Adrenal gland (tissue), 12 donors: ENCODE measurements around the gene NHERF2. TPM values are rescaled to one million over a fixed set of nuclear protein-coding genes. Genes with fewer than 3 reads are reported as not detected.

Experiments used
- DNase-seq, 7 donors: peaks; one replicate each; pipeline ENCODE4 v3.0.0-alpha.2; 2019 to 2020
- H3K27ac ChIP-seq, 5 donors: fragments of 200-600 bp; sonication (generic) in 4 of 5; 1 replicate in 3 of 5; 2 replicates in 2 of 5; pipeline versions ENCODE4 v1.5.1 to v1.8.0; 2016 to 2020; ENCODE audit warnings: mild to moderate bottlenecking in 1 of 5
- H3K27me3 ChIP-seq: fragments of 200-600 bp; 2 replicates; pipeline ENCODE4 v1.8.0; 2021
- H3K36me3 ChIP-seq, 2 donors: fragments of 200-600 bp; replicated peaks in 1 of 2; 1 replicate in 1 of 2; 2 replicates in 1 of 2; pipeline versions ENCODE4 v1.5.1 to v1.8.0; 2018 to 2022
- H3K4me1 ChIP-seq, 2 donors: fragments of 200-600 bp; replicated peaks in 1 of 2; 1 replicate in 1 of 2; 2 replicates in 1 of 2; pipeline versions ENCODE4 v1.5.1 to v1.8.0; 2018 to 2021
- H3K4me3 ChIP-seq, 4 donors: fragments of 200-600 bp; sonication (generic) in 3 of 4; one replicate each; pipeline ENCODE4 v1.5.1; 2016 to 2018
- H3K9me3 ChIP-seq, 3 donors: fragments of 200-600 bp; sonication (generic) in 1 of 3; replicated peaks in 1 of 3; 1 replicate in 2 of 3; 2 replicates in 1 of 3; pipeline versions ENCODE4 v1.5.1 to v1.8.0; 2016 to 2021
- POLR2A ChIP-seq, 2 donors: fragments of 450-650 bp; IDR thresholded peaks; one replicate each; pipeline ENCODE4 v1.6.1; 2017; ENCODE audit warnings: antibody characterized with exemption in 2 of 2, mild to moderate bottlenecking in 2 of 2, moderate library complexity in 1 of 2
- WGBS, 4 donors: extraction: QIAGEN DNeasy Blood & Tissue Kit in 2 of 4; methylation state at CpG; one replicate each; pipeline versions ENCODE4 v1.1.5 to v1.1.7; 2013 to 2017; 5-methylcytosine and 5-hydroxymethylcytosine counted together
- intact Hi-C, 2 donors: fragments of 100-400 bp; cut with DNase I; formaldehyde crosslinking; loops; one replicate each; pipeline versions ENCODE4 v1.14.1 to v1.15.0; 2022 to 2023
- polyA plus RNA-seq, 3 donors: library from polyadenylated mRNA; stranded (reverse); fragments of 200-250 nt in 2 of 3; fragments of 350-450 nt in 1 of 3; fragmentation: Illumina TruSeq in 1 of 3; extraction: RNeasy Lipid Tissue Mini Kit (QIAGEN cat#74804) in 1 of 3; gene quantifications; one replicate each; pipeline ENCODE4 v1.2.3, GENCODE V29; 2013 to 2014
- total RNA-seq, 9 donors: library from RNA; depleted of rRNA in 4 of 9; stranded (reverse); fragments of >200 nt in 4 of 9; fragments of 120-200 nt in 1 of 9; fragmentation: NEBNext Ultra II Directional in 1 of 9; extraction: Animal tissue kit (Norgen Biotek cat#: 25700) in 1 of 9; gene quantifications; one replicate each; pipeline versions ENCODE4 v1.1.0 to v1.2.4, GENCODE V29; 2013 to 2023
- TF ChIP-seq, protein P1 (sequence below), 6 experiments: fragments of 450-650 bp in 4 of 6; fragments of 200-600 bp in 2 of 6; sonication (generic) in 1 of 6; IDR thresholded peaks; 1 replicate in 5 of 6; 2 replicates in 1 of 6; pipeline versions ENCODE4 v1.5.1 to v1.8.0; 2016 to 2021; ENCODE audit warnings: antibody characterized with exemption in 6 of 6, mild to moderate bottlenecking in 2 of 6, moderate library complexity in 1 of 6
- donor health status: healthy with polysubstance abuse.
- donor health status: Bipolar disorder and iron deficiency.
- donor health status: DM: yes; HTN: yes; CAD: no.
- donor health status: DM: no; HTN: no; CAD: no.
- donor health status: DM: no; HTN: no; CAD: no.
- donor health status: DM: yes; HTN: yes; CAD: no.

Gene NHERF2
- total and polyA plus RNA-seq, 12 donors, result 12.5 to 263 (median 67.7) TPM

DNA sequence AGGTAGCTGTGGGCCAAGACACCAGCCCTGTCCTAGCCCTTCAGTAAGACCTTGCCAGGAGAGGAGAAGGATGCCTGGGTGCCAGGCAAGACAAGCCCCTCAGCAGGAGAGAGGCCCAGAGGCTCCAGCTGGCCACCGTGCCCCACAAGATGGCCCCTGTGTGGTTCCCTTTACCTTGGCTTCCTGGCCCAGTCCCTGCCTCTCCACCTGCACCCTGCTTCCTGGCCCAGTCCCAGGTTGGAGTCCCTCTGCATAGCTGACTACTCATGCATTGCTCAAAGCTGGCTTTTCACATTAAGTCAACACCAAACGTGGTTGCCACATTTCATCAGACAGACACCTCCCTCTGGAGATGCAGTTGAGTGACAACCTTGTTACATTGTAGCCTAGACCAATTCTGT, 33.0 kb upstream of the NHERF2 start:
- Histone ChIP-seq H3K27ac (no peak overlapping the region), H3K9me3 (no peaks in the 10 kb centered on the region), H3K4me3 (no peak overlapping the region), H3K4me1 (peaks cover 4 to 42% of the 10 kb centered on the region in 2 donors), H3K27me3 (peaks cover 22% of the 10 kb centered on the region), H3K36me3 (peaks cover 0 to 9% of the 10 kb centered on the region in 2 donors)
- no peak for DNase-seq
- WGBS, 4 donors, result 50 to 69% (median 65%) methylated on average over 1 to 2 of the region's 2 CpGs
- intact Hi-C loops, result no loop called here
- TF ChIP-seq, protein P1, sequence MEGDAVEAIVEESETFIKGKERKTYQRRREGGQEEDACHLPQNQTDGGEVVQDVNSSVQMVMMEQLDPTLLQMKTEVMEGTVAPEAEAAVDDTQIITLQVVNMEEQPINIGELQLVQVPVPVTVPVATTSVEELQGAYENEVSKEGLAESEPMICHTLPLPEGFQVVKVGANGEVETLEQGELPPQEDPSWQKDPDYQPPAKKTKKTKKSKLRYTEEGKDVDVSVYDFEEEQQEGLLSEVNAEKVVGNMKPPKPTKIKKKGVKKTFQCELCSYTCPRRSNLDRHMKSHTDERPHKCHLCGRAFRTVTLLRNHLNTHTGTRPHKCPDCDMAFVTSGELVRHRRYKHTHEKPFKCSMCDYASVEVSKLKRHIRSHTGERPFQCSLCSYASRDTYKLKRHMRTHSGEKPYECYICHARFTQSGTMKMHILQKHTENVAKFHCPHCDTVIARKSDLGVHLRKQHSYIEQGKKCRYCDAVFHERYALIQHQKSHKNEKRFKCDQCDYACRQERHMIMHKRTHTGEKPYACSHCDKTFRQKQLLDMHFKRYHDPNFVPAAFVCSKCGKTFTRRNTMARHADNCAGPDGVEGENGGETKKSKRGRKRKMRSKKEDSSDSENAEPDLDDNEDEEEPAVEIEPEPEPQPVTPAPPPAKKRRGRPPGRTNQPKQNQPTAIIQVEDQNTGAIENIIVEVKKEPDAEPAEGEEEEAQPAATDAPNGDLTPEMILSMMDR (IDR thresholded peaks at IDR 0.05), result no peak
- TF ChIP-seq POLR2A (IDR thresholded peaks at IDR 0.05), result no peak

DNA sequence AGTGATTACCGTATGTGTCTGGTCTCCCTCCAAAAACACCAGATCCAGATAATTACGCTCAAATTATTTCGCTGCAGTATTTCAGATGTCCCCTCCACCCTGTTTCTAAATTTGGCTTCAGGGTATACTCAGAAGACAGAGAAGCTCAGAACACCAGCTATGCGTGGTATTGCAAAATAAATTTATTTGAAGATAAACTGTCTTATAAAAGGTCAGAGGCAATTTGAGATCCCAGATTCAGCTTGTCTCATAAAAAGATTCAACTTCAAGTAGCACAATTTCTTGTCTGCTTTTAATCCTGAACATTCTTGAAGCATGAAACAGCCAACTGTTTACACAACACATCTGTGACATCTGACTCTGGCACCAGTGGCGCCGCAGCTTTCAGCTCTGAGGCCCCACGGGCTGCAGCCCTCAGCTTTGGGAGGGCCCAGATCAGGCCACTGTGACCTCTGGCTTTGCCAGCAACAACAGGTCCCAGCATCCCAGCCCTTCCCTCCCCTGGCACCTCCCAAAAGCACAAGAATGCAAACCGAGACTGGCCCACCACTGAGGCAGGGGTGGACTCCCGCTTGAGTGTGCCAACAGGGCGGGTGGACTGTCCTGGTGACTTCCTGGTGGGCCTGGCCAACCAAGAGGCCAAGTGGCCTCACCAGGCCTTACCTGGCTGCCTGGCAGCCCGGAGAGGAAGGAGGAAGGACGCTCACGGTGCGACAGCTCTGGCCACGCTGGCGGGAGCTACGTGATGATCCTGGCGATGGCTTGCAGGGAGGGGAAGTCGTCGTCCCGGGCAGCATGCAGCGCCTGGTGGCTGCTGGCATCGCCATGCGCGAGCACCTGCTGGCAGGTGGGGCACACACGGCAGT, 29.0 kb upstream of the NHERF2 start:
- Histone ChIP-seq H3K4me1 (peaks cover 0 to 21% of the 10 kb centered on the region in 2 donors), H3K9me3 (no peaks in the 10 kb centered on the region), H3K27me3 (no peaks in the 10 kb centered on the region), H3K27ac (peak overlapping the region in 2 of 5 donors; percentile 56 to 76), H3K4me3 (no peak overlapping the region), H3K36me3 (peaks cover 0 to 49% of the 10 kb centered on the region in 2 donors)
- WGBS, 4 donors, result 76 to 84% (median 83%) methylated on average over 18 to 26 of the region's 26 CpGs
- peak in 1 of 7 donors; percentile 52 for DNase-seq
- no peak for TF ChIP-seq POLR2A (IDR thresholded peaks at IDR 0.05)
- TF ChIP-seq, protein P1 (IDR thresholded peaks at IDR 0.05), result no peak
- intact Hi-C loops, result no loop called here

DNA sequence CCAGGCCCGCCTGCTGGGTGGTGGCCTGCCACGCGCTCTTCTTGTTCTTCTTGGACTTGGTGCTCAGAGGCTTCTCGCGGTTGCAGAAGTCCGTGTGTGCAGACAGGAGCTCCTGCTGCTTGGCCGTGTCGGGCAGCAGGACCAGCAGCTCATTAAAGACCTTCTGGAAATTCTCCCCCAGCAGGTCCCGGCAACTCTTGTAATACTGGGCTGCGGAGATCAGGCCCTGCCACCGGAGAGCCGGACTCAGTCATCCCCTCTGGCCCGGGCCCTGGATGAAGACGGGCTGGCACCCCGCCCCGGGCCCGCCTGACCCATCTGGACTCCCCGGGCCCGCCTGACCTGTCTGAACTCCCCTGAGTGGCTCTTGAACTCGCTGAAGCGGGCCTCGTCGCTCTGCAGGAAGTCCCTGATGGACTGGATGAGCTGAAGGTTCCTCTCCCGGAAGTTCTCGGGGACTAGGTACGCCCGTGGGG, 28.3 kb upstream of the NHERF2 start:
- Histone ChIP-seq H3K4me1 (peaks cover 0 to 21% of the 10 kb centered on the region in 2 donors), H3K9me3 (no peaks in the 10 kb centered on the region), H3K27ac (peak overlapping the region in 2 of 5 donors; percentile 56 to 76), H3K36me3 (peaks cover 0 to 56% of the 10 kb centered on the region in 2 donors), H3K4me3 (no peak overlapping the region), H3K27me3 (no peaks in the 10 kb centered on the region)
- no peak for TF ChIP-seq POLR2A (IDR thresholded peaks at IDR 0.05)
- TF ChIP-seq, protein P1 (IDR thresholded peaks at IDR 0.05), result no peak
- intact Hi-C loops, result no loop called here
- 91 to 94% (median 92%) methylated on average over 19 to 27 of the region's 27 CpGs for WGBS, 4 donors
- no peak for DNase-seq

DNA sequence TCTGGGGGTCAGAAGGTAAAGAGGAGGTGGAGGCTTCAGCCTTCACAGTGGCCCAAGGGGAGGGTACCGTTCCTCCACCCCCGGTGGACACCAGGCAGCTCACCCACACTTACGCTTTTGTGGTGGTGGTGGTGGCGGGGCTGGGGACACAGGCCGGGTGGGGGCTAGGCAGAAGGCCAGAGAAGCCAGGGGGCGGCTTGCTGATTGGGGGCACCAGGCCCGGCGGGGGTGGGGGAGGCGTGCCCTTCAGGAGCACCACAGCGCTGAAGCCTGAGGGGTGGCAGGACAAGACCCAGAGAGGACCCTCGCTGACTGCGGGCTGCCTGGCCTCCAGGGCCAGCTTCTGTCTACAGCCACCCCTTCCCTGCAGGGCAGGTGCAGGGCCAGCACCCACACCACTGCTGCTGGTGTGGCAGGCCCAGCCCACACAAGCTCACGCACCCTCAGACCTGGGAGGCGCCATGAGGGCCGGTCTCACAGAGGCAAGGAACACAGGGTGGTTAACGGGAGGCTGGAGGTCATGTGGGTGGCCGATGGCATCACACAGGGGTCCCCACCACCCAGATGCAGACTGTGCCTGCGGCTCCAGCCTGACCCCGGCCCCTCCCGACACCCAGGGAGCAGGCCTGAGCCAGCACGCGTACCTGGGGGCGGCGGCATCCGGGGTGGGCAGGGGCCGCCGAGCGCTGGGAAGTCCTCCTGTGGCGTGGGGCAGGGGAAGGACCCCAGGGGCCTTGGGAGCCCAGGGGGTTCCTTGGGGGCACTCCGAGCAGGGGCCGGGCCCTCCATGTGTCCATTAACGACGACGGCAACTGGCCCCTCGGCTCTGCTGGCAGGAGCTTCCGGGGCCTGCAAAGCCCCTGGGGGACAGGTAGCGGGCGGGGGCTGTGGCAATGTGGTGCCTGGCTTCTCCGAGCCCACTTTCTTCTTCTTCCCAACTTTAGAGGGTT, 27.6 kb upstream of the NHERF2 start:
- peaks cover 0 to 28% of the 10 kb centered on the region in 2 donors for H3K4me1 ChIP-seq
- 93 to 94% (median 94%) methylated on average over 7 to 39 of the region's 39 CpGs for WGBS, 4 donors
- no peak overlapping the region for H3K4me3 ChIP-seq
- H3K27ac ChIP-seq, result peak overlapping the region in 1 of 5 donors; percentile 76
- H3K9me3 ChIP-seq, result no peaks in the 10 kb centered on the region
- intact Hi-C loops, result no loop called here
- no peak for DNase-seq
- TF ChIP-seq, protein P1 (IDR thresholded peaks at IDR 0.05), result no peak
- no peak for TF ChIP-seq POLR2A (IDR thresholded peaks at IDR 0.05)
- H3K36me3 ChIP-seq, result peaks cover 0 to 57% of the 10 kb centered on the region in 2 donors
- H3K27me3 ChIP-seq, result no peaks in the 10 kb centered on the region
